HG03066 (cell line): ENCODE measurements around the gene COLEC11.

ENCODE experiments used
- ATAC-seq: cut with Tn5 transposase; IDR thresholded peaks from one replicate; pipeline ENCODE4 v1.9.1; 2021; ENCODE audit warnings: low read depth; ENCODE audit not compliant: unreplicated experiment

COLEC11 gene

GRCh38 chr2:3584608-3585260 is 10.2 kb upstream of the COLEC11 start:
- no peak for ATAC-seq

- no peak for ATAC-seq
Observed at GRCh38 chr2:3585261-3586109, 9.4 kb upstream of the COLEC11 start.

GRCh38 chr2:3586220-3586619 is 8.7 kb upstream of the COLEC11 start:
- no peak for ATAC-seq

- ATAC-seq: no peak
Observed at GRCh38 chr2:3587021-3587420, 7.9 kb upstream of the COLEC11 start.

- ATAC-seq: no peak
Observed at GRCh38 chr2:3587432-3587831, 7.5 kb upstream of the COLEC11 start.

GRCh38 chr2:3588084-3588483 is 6.8 kb upstream of the COLEC11 start:
- no peak for ATAC-seq

GRCh38 chr2:3589086-3589485 is 5.8 kb upstream of the COLEC11 start:
- no peak for ATAC-seq

- ATAC-seq: no peak
Observed at GRCh38 chr2:3595404-3595803, 492 bp downstream of the COLEC11 start.

- peak; percentile 71 for ATAC-seq
Observed at GRCh38 chr2:3595985-3596384, 1.1 kb downstream of the COLEC11 start.

GRCh38 chr2:3596901-3597417 is 2.0 kb downstream of the COLEC11 start:
- no peak for ATAC-seq

GRCh38 chr2:3597567-3597966 is 2.7 kb downstream of the COLEC11 start:
- peak; percentile 45 for ATAC-seq

DNA sequence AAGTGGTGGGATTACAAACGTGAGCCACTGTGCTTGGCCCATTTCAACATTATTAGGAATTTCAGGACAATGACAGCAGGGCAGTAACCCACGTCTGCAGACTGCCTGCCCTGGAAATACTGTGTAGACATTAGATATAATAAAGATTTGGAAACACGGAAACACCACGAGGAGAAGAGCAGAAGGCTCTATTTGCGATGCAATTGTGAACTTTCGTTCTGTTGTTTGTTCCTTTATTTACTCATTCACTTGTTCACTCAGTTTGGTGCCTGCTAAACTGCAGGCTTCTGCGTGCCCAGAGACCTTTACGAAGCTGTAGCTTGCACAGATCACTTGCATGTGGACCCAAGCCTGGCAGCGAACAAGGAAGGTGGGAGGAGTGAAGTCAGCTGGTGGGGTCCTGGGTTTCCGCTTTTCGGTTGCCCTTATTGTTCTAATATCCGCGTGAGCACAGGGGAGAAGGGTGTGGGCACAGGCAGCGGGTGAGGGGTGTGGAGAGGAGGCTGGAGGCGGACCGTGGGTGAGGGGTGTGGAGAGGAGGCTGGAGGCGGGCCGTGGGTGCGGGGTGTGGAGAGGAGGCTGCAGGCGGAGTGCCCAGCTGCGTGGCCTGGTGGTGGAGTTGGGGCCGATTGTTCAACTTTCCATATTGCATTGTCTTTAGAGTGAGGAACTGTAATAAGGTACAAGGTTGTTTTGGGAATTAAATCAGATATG is 3.4 kb downstream of the COLEC11 start:
- no peak for ATAC-seq

- no peak for ATAC-seq
Observed at GRCh38 chr2:3598912-3599854, 4.3 kb downstream of the COLEC11 start.

- no peak for ATAC-seq
Observed at GRCh38 chr2:3600256-3600855, 5.4 kb downstream of the COLEC11 start.

- ATAC-seq: no peak
Observed at GRCh38 chr2:3601561-3602271, 6.8 kb downstream of the COLEC11 start.

DNA sequence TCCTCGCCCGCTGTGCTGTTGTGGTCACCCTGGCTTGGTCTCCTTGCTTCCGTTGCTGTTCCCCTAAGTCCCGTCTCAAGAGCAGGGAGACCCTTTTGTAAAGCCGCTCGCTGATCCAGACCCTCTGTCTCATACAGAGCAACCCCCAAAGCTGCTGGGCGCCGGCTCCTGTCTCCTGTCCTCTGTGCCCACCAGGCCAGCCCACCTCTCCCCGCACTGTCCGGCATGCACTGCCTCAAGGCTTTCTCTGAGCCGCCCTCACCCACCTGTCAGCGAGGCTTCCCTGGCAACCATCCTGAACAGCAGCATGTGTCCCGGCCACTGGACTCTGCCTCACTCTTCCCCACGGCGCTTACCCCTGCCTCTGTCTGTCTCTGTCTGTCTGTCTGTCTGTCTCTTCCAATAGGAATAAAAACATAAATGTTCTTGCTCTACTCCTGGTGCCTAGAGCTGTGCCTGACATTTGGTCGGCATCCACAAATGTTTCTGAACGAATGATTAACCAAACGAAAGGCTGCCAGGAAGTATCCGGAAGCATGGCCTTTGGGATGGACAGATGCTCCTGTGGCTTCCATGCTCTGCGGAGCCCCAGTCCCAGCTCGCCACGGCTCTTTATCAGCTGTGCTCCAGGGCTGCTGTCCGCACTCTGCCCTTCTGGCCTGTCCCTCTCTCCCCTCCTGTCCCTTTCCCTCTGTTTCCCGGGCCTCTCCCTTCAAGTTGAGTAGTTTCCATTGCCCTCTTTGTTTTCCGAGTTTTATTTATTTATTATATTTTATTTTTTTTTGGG is 7.8 kb downstream of the COLEC11 start:
- ATAC-seq: no peak

DNA sequence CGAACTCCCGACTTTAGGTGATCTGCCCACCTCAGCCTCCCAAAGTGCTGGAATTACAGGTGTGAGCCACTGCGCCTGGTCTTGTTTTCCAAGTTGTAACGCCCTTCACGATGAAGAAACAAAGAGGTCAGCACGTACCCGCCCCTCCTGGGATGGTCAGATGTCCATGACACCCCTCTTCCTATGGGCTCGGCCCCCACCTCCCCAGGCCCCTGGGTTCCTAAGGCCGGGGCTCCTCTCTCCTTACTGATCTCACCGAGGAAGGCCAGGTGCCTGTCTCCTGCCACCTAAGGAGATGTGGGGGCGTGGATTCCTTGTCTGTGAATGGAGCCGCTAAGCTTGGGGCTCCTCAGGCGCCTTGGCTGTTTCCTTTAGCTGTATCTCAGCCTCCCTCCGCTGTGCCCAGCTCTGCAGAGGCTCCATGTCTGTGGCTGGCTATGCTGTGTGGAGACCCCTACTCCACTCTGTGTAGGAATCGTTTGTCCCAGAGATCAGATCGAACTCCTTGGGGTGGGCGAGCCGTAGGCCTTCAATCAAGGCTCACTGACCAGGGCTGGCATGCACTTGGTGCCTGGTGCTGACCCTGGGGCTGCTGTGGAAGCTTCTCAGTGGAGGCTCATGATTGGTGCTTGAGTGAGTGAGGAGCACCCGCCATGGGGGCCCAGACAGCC is 8.8 kb downstream of the COLEC11 start:
- ATAC-seq: no peak
